Caco-2 (cell line): ENCODE data around the gene ACCSL. TPM values are rescaled to one million over a fixed set of nuclear protein-coding genes. Genes with fewer than 3 reads are reported as not detected.

ENCODE experiments used
- BruUV-seq: library from RNA; stranded (reverse); fragments of 400-500 nt; replicated peaks from 2 replicates; lab custom pipeline; 2021; lab: Mats Ljungman, UMichigan
- CTCF ChIA-PET: fragments of 300-600 bp; sonication (Branson Sonifier 250); formaldehyde crosslinking; loops from one replicate; lab custom pipeline; 2022; ENCODE audit warnings: antibody characterized with exemption; lab: Charles Lee
- POLR2A ChIA-PET: fragments of 300-600 bp; sonication (Branson Sonifier 250); formaldehyde crosslinking; loops from one replicate; lab custom pipeline; 2022; ENCODE audit warnings: antibody characterized with exemption; lab: Charles Lee
- DNase-seq, 2 experiments: peaks; one replicate each; pipeline versions ENCODE4 v3.0.0 to v3.0.0-alpha.2; 2020 to 2022
- H3K27me3 ChIP-seq: replicated peaks from 2 replicates; pipeline ENCODE4 v1.6.0; 2011; ENCODE audit warnings: low read length; ENCODE audit not compliant: control insufficient read depth, insufficient read depth
- H3K36me3 ChIP-seq: 2 replicates; pipeline ENCODE4 v1.5.1; 2011; ENCODE audit warnings: low read length; ENCODE audit not compliant: control insufficient read depth, insufficient read depth
- H3K4me1 ChIP-seq: fragments of 250-450 bp; sonication (Bioruptor Pico); 2 replicates; pipeline ENCODE4 v1.5.1; 2020; ENCODE audit warnings: mild to moderate bottlenecking
- H3K4me3 ChIP-seq: 2 replicates; pipeline ENCODE4 v1.5.1; 2011; ENCODE audit warnings: low read depth, mild to moderate bottlenecking, control low read depth, low read length
- H3K9me3 ChIP-seq: fragments of 250-450 bp; sonication (Bioruptor Pico); 2 replicates; pipeline ENCODE4 v1.5.1; 2020; ENCODE audit warnings: mild to moderate bottlenecking, moderate library complexity
- H3K27ac Mint-ChIP-seq: one replicate; pipeline ENCODE4 v1.8.0; 2022; ENCODE audit warnings: mixed read lengths; ENCODE audit not compliant: unreplicated experiment
- H3K27me3 Mint-ChIP-seq: one replicate; pipeline ENCODE4 v1.8.0; 2022; ENCODE audit warnings: mixed read lengths; ENCODE audit not compliant: insufficient read depth, unreplicated experiment
- H3K36me3 Mint-ChIP-seq: one replicate; pipeline ENCODE4 v1.8.0; 2022; ENCODE audit warnings: mild to moderate bottlenecking, mixed read lengths; ENCODE audit not compliant: insufficient read depth, unreplicated experiment
- H3K4me1 Mint-ChIP-seq: one replicate; pipeline ENCODE4 v1.8.0; 2022; ENCODE audit warnings: low read depth, mixed read lengths; ENCODE audit not compliant: unreplicated experiment
- H3K4me3 Mint-ChIP-seq: one replicate; pipeline ENCODE4 v1.8.0; 2022; ENCODE audit warnings: mild to moderate bottlenecking, moderate library complexity, mixed read lengths; ENCODE audit not compliant: unreplicated experiment
- H3K9me3 Mint-ChIP-seq: one replicate; pipeline ENCODE4 v1.8.0; 2022; ENCODE audit warnings: mixed read lengths; ENCODE audit not compliant: unreplicated experiment
- CTCF ChIP-seq, 2 experiments: fragments of 200-600 bp in 1 of 2; IDR thresholded peaks; 1 replicate in 1 of 2; 2 replicates in 1 of 2; pipeline versions ENCODE4 v1.5.1 to v1.8.0; 2011 to 2022; ENCODE audit warnings: antibody characterized with exemption in 1 of 2, control low read depth in 1 of 2, inconsistent platforms in 1 of 2, low read depth in 1 of 2, low read length in 1 of 2, mild to moderate bottlenecking in 1 of 2, moderate library complexity in 1 of 2; ENCODE audit not compliant: insufficient read depth in 1 of 2, severe bottlenecking in 1 of 2, unreplicated experiment in 1 of 2
- intact Hi-C: fragments of 100-400 bp; cut with micrococcal nuclease; formaldehyde crosslinking; loops from one replicate; pipeline ENCODE4 v1.10.0; 2022; ENCODE audit not compliant: unreplicated experiment
- total RNA-seq: library from RNA; stranded (reverse); gene quantifications from 2 replicates; pipeline ENCODE4 v1.2.3, GENCODE V29; 2022

Gene ACCSL
- total RNA-seq, 1 experiment from 2014 or later = not detected

DNA sequence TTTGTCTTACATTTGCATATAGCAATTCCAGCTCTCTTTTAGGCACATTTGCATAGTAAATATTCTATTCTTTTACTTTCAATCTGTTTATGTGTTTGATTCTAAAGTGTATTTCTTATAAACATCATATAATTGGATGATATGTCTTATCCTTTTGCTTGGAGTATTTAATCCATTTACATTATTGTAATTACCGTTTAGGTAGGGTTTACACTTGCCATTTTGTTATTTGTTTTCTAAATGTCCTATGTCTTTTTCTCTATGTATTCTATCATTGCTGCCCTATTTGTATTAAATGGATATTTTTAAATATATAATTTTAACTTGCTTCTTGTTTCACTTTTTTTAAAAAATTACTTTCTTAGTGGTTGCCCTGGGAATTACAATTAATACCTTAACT is 22.8 kb upstream of the ACCSL start:
- POLR2A ChIA-PET = no interaction called here
- H3K4me1 Mint-ChIP-seq = no peaks in the 10 kb centered on the region
- H3K4me3 Mint-ChIP-seq = no peak overlapping the region
- H3K27me3 ChIP-seq = no peaks in the 10 kb centered on the region
- intact Hi-C loops = no loop called here
- H3K4me3 ChIP-seq = no peak overlapping the region
- H3K4me1 ChIP-seq = no peaks in the 10 kb centered on the region
- H3K9me3 ChIP-seq = peaks cover 18% of the 10 kb centered on the region
- no peak overlapping the region for H3K27ac Mint-ChIP-seq
- CTCF ChIA-PET = no interaction called here
- H3K36me3 ChIP-seq = no peaks in the 10 kb centered on the region
- no TSS peak for BruUV-seq
- no peak for TF ChIP-seq CTCF (IDR thresholded peaks at IDR 0.05; ENCODE audit: insufficient read depth in 1 of 2, low read depth in 1 of 2, low read length in 1 of 2, severe bottlenecking in 1 of 2, unreplicated experiment in 1 of 2)
- peaks cover 37% of the 10 kb centered on the region for H3K9me3 Mint-ChIP-seq
- DNase-seq = no peak
- H3K36me3 Mint-ChIP-seq = no peaks in the 10 kb centered on the region
- peaks cover 17% of the 10 kb centered on the region for H3K27me3 Mint-ChIP-seq

DNA sequence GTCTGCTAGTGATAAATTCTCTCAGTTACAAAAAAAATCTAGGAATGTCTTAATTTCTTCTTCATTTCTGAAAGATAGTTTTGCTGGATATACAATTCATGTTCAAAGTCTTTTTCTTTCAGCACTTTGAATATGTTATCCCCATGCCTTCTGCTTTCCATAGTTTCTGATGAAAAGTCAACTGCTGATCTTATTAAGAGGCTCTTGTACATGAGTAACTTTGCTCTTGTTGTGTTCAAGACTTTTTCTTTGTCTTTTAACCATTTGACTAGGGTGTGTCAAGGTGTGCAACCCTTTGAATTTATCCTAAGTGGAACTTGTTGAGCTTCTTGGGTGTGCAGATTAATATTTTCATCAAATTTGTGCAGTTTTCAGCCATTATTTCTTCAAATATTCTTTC is 22.1 kb upstream of the ACCSL start:
- H3K27ac Mint-ChIP-seq = no peak overlapping the region
- CTCF ChIA-PET = no interaction called here
- no peaks in the 10 kb centered on the region for H3K36me3 Mint-ChIP-seq
- H3K27me3 ChIP-seq = no peaks in the 10 kb centered on the region
- no peaks in the 10 kb centered on the region for H3K4me1 Mint-ChIP-seq
- H3K4me3 ChIP-seq = no peak overlapping the region
- no peak for DNase-seq
- TF ChIP-seq CTCF (IDR thresholded peaks at IDR 0.05; ENCODE audit: insufficient read depth in 1 of 2, low read depth in 1 of 2, low read length in 1 of 2, severe bottlenecking in 1 of 2, unreplicated experiment in 1 of 2) = no peak
- intact Hi-C loops = no loop called here
- H3K9me3 Mint-ChIP-seq = peaks cover 37% of the 10 kb centered on the region
- H3K9me3 ChIP-seq = peaks cover 18% of the 10 kb centered on the region
- peaks cover 20% of the 10 kb centered on the region for H3K27me3 Mint-ChIP-seq
- no peaks in the 10 kb centered on the region for H3K36me3 ChIP-seq
- no TSS peak for BruUV-seq
- no peaks in the 10 kb centered on the region for H3K4me1 ChIP-seq
- POLR2A ChIA-PET = no interaction called here
- H3K4me3 Mint-ChIP-seq = no peak overlapping the region

GRCh38 chr11:44028401-44028800 is 19.4 kb upstream of the ACCSL start:
- DNase-seq = no peak
- H3K36me3 Mint-ChIP-seq = no peaks in the 10 kb centered on the region
- intact Hi-C loops = no loop called here
- no TSS peak for BruUV-seq
- Histone ChIP-seq H3K27me3 (no peaks in the 10 kb centered on the region), H3K4me1 (no peaks in the 10 kb centered on the region), H3K36me3 (no peaks in the 10 kb centered on the region), H3K9me3 (peaks cover 18% of the 10 kb centered on the region), H3K4me3 (no peak overlapping the region)
- H3K4me3 Mint-ChIP-seq = no peak overlapping the region
- peaks cover 13% of the 10 kb centered on the region for H3K9me3 Mint-ChIP-seq
- H3K27ac Mint-ChIP-seq = no peak overlapping the region
- ChIA-PET CTCF (no interaction called here), POLR2A (interaction anchor here (0.5 kb wide), 1 partner anchor 9 kb away, joined by 4 read pairs; no protein-coding TSS in a partner anchor)
- peaks cover 18% of the 10 kb centered on the region for H3K27me3 Mint-ChIP-seq
- no peak for TF ChIP-seq CTCF (IDR thresholded peaks at IDR 0.05; ENCODE audit: insufficient read depth in 1 of 2, low read depth in 1 of 2, low read length in 1 of 2, severe bottlenecking in 1 of 2, unreplicated experiment in 1 of 2)
- no peaks in the 10 kb centered on the region for H3K4me1 Mint-ChIP-seq
